Measurements from ENCODE around the gene PSMB8. TPM values are rescaled to one million over a fixed set of nuclear protein-coding genes. Genes with fewer than 3 reads are reported as not detected.

Gene PSMB8
- polyA plus RNA-seq, 1 donor (not counting 4 experiments of a cell fraction or from before 2014, with no cell fraction given), result 63.4 TPM

DNA sequence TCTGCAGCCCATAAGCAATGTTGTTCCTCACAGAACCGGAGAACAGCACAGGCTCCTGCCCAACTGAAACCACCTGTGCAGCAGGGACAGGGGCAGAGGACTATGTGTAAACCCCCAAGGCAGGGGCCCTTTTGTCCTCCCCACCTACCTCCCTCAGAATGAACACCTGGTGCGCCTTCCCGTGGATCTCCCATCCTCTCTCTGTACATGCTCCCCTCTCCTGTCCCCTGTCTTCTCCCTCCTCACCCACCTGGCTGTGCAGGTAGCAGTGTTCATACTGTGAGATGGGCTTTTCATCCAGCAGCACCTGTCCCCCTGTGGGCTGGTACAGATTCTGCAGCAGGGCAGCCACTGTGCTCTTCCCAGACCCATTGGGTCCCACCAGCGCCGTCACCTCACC lies 13.8 kb downstream of the PSMB8 start:
- no peaks in the 10 kb centered on the region for H3K9me1 ChIP-seq (ENCODE audit: control insufficient read depth, extremely low read depth, insufficient read depth, low read length)
- H3K27me3 ChIP-seq (ENCODE audit: control insufficient read depth, extremely low read depth, insufficient read depth, low read length), result no peaks in the 10 kb centered on the region
- H3K79me2 ChIP-seq (ENCODE audit: control insufficient read depth, insufficient read depth, low read length), result peaks cover under 1% of the 10 kb centered on the region
- no peak overlapping the region for H2AFZ ChIP-seq (ENCODE audit: control insufficient read depth, low read length)
- peaks cover 25 to 36% of the 10 kb centered on the region in 2 experiments for H3K36me3 ChIP-seq (ENCODE audit: control insufficient read depth in 2 of 2, extremely low read depth in 1 of 2, insufficient read depth in 2 of 2, low read length in 2 of 2)
- FAIRE-seq (no peak), DNase-seq (ENCODE audit: low read depth, low spot score) (no peak)
- H3K27ac ChIP-seq (ENCODE audit: control insufficient read depth, insufficient read depth, low read length), result no peak overlapping the region
- H3K4me1 ChIP-seq (ENCODE audit: control insufficient read depth, extremely low read depth, insufficient read depth, low read length), result peaks cover 4% of the 10 kb centered on the region
- no peak overlapping the region for H3K4me3 ChIP-seq (ENCODE audit: control insufficient read depth in 2 of 3, extremely low read depth in 1 of 3, insufficient read depth in 2 of 3, low read depth in 1 of 3, low read length in 3 of 3)
- H4K20me1 ChIP-seq (ENCODE audit: control insufficient read depth, extremely low read depth, insufficient read depth, low read length), result no peaks in the 10 kb centered on the region
- H3K9ac ChIP-seq (ENCODE audit: control insufficient read depth, extremely low read depth, insufficient read depth, low read length), result no peak overlapping the region
- dilution Hi-C loops (cut with MboI; ENCODE audit: extremely low pct_ligation_motif_present, low sequenced_read_pairs), result no loop called here
- no peak for TF ChIP-seq EZH2 (IDR thresholded peaks at IDR 0.05; ENCODE audit: low read length)
- TF ChIP-seq, protein P1, sequence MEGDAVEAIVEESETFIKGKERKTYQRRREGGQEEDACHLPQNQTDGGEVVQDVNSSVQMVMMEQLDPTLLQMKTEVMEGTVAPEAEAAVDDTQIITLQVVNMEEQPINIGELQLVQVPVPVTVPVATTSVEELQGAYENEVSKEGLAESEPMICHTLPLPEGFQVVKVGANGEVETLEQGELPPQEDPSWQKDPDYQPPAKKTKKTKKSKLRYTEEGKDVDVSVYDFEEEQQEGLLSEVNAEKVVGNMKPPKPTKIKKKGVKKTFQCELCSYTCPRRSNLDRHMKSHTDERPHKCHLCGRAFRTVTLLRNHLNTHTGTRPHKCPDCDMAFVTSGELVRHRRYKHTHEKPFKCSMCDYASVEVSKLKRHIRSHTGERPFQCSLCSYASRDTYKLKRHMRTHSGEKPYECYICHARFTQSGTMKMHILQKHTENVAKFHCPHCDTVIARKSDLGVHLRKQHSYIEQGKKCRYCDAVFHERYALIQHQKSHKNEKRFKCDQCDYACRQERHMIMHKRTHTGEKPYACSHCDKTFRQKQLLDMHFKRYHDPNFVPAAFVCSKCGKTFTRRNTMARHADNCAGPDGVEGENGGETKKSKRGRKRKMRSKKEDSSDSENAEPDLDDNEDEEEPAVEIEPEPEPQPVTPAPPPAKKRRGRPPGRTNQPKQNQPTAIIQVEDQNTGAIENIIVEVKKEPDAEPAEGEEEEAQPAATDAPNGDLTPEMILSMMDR (optimal IDR thresholded peaks at IDR 0.05 in 1 of 3, IDR thresholded peaks at IDR 0.05 in 1 of 3, conservative IDR thresholded peaks at IDR 0.05 in 1 of 3; ENCODE audit: extremely low read depth in 1 of 3, insufficient read depth in 2 of 3, low read length in 3 of 3), result no peak
- no peaks in the 10 kb centered on the region for H3K9me3 ChIP-seq (ENCODE audit: control insufficient read depth, low read depth, low read length)
- H3K4me2 ChIP-seq (ENCODE audit: control insufficient read depth, extremely low read depth, insufficient read depth, low read depth, low read length), result no peak overlapping the region

DNA sequence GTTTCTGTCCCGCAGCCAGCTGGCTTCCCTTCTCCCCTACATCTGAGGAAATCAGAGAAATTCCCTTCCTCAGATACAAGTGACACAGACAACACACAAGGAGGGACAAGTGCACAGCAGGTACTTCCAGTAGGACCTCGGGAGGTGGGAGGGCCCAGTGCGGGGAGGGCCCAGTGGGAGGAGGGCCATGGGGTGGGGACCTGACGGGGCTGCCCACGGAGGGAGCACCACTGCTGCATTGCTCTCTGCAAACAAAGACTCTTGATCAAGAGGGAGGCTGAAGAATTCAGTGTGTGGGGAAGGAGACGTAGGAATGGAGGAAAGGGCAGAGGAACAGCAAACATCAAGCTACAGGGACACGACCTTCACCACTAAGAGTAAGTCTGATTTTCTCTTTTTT lies 14.4 kb downstream of the PSMB8 start:
- Histone ChIP-seq H3K27ac (ENCODE audit: control insufficient read depth, insufficient read depth, low read length) (no peak overlapping the region), H3K36me3 (ENCODE audit: control insufficient read depth in 2 of 2, extremely low read depth in 1 of 2, insufficient read depth in 2 of 2, low read length in 2 of 2) (peaks cover 25 to 33% of the 10 kb centered on the region in 2 experiments), H4K20me1 (ENCODE audit: control insufficient read depth, extremely low read depth, insufficient read depth, low read length) (no peaks in the 10 kb centered on the region), H3K27me3 (ENCODE audit: control insufficient read depth, extremely low read depth, insufficient read depth, low read length) (no peaks in the 10 kb centered on the region), H3K9ac (ENCODE audit: control insufficient read depth, extremely low read depth, insufficient read depth, low read length) (no peak overlapping the region), H3K4me1 (ENCODE audit: control insufficient read depth, extremely low read depth, insufficient read depth, low read length) (peaks cover 4% of the 10 kb centered on the region), H2AFZ (ENCODE audit: control insufficient read depth, low read length) (no peak overlapping the region), H3K4me3 (ENCODE audit: control insufficient read depth in 2 of 3, extremely low read depth in 1 of 3, insufficient read depth in 2 of 3, low read depth in 1 of 3, low read length in 3 of 3) (no peak overlapping the region), H3K4me2 (ENCODE audit: control insufficient read depth, extremely low read depth, insufficient read depth, low read depth, low read length) (no peak overlapping the region), H3K9me3 (ENCODE audit: control insufficient read depth, low read depth, low read length) (no peaks in the 10 kb centered on the region), H3K79me2 (ENCODE audit: control insufficient read depth, insufficient read depth, low read length) (no peaks in the 10 kb centered on the region), H3K9me1 (ENCODE audit: control insufficient read depth, extremely low read depth, insufficient read depth, low read length) (no peaks in the 10 kb centered on the region)
- dilution Hi-C loops (cut with MboI; ENCODE audit: extremely low pct_ligation_motif_present, low sequenced_read_pairs), result no loop called here
- DNase-seq (ENCODE audit: low read depth, low spot score) (no peak), FAIRE-seq (no peak)
- TF ChIP-seq EZH2 (IDR thresholded peaks at IDR 0.05; ENCODE audit: low read length), result no peak
- TF ChIP-seq, protein P1 (optimal IDR thresholded peaks at IDR 0.05 in 1 of 3, IDR thresholded peaks at IDR 0.05 in 1 of 3, conservative IDR thresholded peaks at IDR 0.05 in 1 of 3; ENCODE audit: extremely low read depth in 1 of 3, insufficient read depth in 2 of 3, low read length in 3 of 3), result no peak

Data from keratinocyte (primary cell).